HCT116 (cell line): Measurements from ENCODE around the gene GRIK3. TPM values are rescaled to one million over a fixed set of nuclear protein-coding genes. Genes with fewer than 3 reads are reported as not detected.

Experiments
- ATAC-seq: fragments of 200-7000 bp; cut with Tn5 transposase; 2 replicates; pipeline ENCODE4 v1.9.1; 2020; ENCODE audit warnings: mild to moderate bottlenecking, moderate library complexity
- BruUV-seq: library from RNA; stranded (reverse); fragments of 400-500 nt; replicated peaks from 2 replicates; lab custom pipeline; 2021; lab: Mats Ljungman, UMichigan
- CTCF ChIA-PET: fragments of 300-600 bp; sonication (Branson Sonifier 250); formaldehyde crosslinking; loops from one replicate; lab custom pipeline; 2021; ENCODE audit warnings: antibody characterized with exemption; lab: Charles Lee
- POLR2A ChIA-PET: fragments of 300-600, 350-600 bp; sonication (Branson Sonifier 250); formaldehyde crosslinking; loops from one replicate; lab custom pipeline; 2021; ENCODE audit warnings: antibody characterized with exemption; lab: Charles Lee
- RAD21 ChIA-PET, 2 experiments: fragments of 300-600 bp; sonication (Branson Sonifier 250); formaldehyde crosslinking; loops; one replicate each; lab custom pipeline; 2023; ENCODE audit warnings: low total read pairs in 2 of 2; ENCODE audit not compliant: uncharacterized antibody in 2 of 2, unreplicated experiment in 2 of 2, low non-redundant PET in 1 of 2; lab: Charles Lee
- DNase-seq: peaks from one replicate; pipeline ENCODE4 v3.0.0-alpha.2; 2010; ENCODE audit warnings: low read depth, low spot score
- H2AFZ ChIP-seq: fragments of 200-600 bp; shearing (Covaris generic), sonication (generic); 2 replicates; pipeline ENCODE4 v1.6.1; 2017; ENCODE audit warnings: low read depth, mixed run types, mixed read lengths, antibody characterized with exemption, low read length; ENCODE audit not compliant: poor library complexity, severe bottlenecking
- H3K27ac ChIP-seq: 2 replicates; pipeline ENCODE4 v1.5.1; 2012; ENCODE audit warnings: low read depth, low read length
- H3K27me3 ChIP-seq: fragments of 200-600 bp; sonication (generic); 2 replicates; pipeline ENCODE4 v1.6.1; 2016; ENCODE audit warnings: mixed run types, low read length, mixed read lengths; ENCODE audit not compliant: insufficient read depth
- H3K36me3 ChIP-seq, 2 experiments: fragments of 200-500 bp in 1 of 2; fragments of 200-600 bp in 1 of 2; sonication (Bioruptor generic) in 1 of 2; sonication (generic) in 1 of 2; 2 replicates each; pipeline versions ENCODE4 v1.5.1 to v1.6.1; 2014 to 2016; ENCODE audit warnings: low read length in 2 of 2, inconsistent platforms in 1 of 2, mixed read lengths in 1 of 2, mixed run types in 1 of 2; ENCODE audit not compliant: insufficient read depth in 2 of 2, control insufficient read depth in 1 of 2
- H3K4me1 ChIP-seq, 2 experiments: fragments of 200-600 bp in 1 of 2; sonication (generic) in 1 of 2; 2 replicates each; pipeline versions ENCODE4 v1.5.1 to v1.6.1; 2012 to 2017; ENCODE audit warnings: low read length in 2 of 2, inconsistent platforms in 1 of 2, mild to moderate bottlenecking in 1 of 2, mixed read lengths in 1 of 2, mixed run types in 1 of 2, moderate library complexity in 1 of 2; ENCODE audit not compliant: insufficient read depth in 2 of 2, control insufficient read depth in 1 of 2
- H3K4me2 ChIP-seq: fragments of 200-600 bp; sonication (generic); 2 replicates; pipeline ENCODE4 v1.6.1; 2017; ENCODE audit warnings: mixed run types, low read length, mixed read lengths
- H3K4me3 ChIP-seq, 2 experiments: fragments of 200-600 bp in 1 of 2; sonication (generic) in 1 of 2; replicated peaks in 1 of 2; 2 replicates each; pipeline ENCODE4 v1.5.1; 2011 to 2016; ENCODE audit warnings: low read length in 2 of 2, control low read depth in 1 of 2, low read depth in 1 of 2, mild to moderate bottlenecking in 1 of 2, mixed read lengths in 1 of 2, mixed run types in 1 of 2
- H3K79me2 ChIP-seq: fragments of 200-600 bp; sonication (generic); 2 replicates; pipeline ENCODE4 v1.6.1; 2017; ENCODE audit warnings: mild to moderate bottlenecking, mixed run types, low read length, moderate library complexity, mixed read lengths; ENCODE audit not compliant: insufficient read depth
- H3K9ac ChIP-seq: fragments of 200-600 bp; sonication (generic); 2 replicates; pipeline ENCODE4 v1.6.1; 2016; ENCODE audit warnings: low read length, mixed read lengths
- H3K9me2 ChIP-seq: fragments of 200-600 bp; sonication (generic), shearing (Covaris generic); 2 replicates; pipeline ENCODE4 v1.6.1; 2017; ENCODE audit warnings: mixed run types, mild to moderate bottlenecking, moderate library complexity; ENCODE audit not compliant: insufficient read depth
- H3K9me3 ChIP-seq, 2 experiments: fragments of 200-500 bp in 1 of 2; fragments of 200-600 bp in 1 of 2; sonication (Bioruptor generic) in 1 of 2; sonication (generic) in 1 of 2; 2 replicates each; pipeline ENCODE4 v1.6.1; 2014 to 2017; ENCODE audit warnings: low read length in 2 of 2, mixed read lengths in 2 of 2, inconsistent platforms in 1 of 2, low read depth in 1 of 2, mild to moderate bottlenecking in 1 of 2, mixed run types in 1 of 2, moderate library complexity in 1 of 2; ENCODE audit not compliant: control insufficient read depth in 1 of 2, insufficient read depth in 1 of 2
- H4K20me1 ChIP-seq: fragments of 200-600 bp; sonication (generic), shearing (Covaris generic); 2 replicates; pipeline ENCODE4 v1.6.1; 2017; ENCODE audit warnings: mixed run types, mild to moderate bottlenecking, moderate library complexity; ENCODE audit not compliant: insufficient read depth
- CTCF ChIP-seq, 3 experiments: fragments of 200-600 bp in 1 of 3; sonication (generic) in 1 of 3; IDR thresholded peaks in 2 of 3; conservative IDR thresholded peaks in 1 of 3; 2 replicates each; pipeline ENCODE4 v1.5.1; 2012 to 2017; ENCODE audit warnings: low read depth in 2 of 3, low read length in 2 of 3, antibody characterized with exemption in 1 of 3, borderline replicate concordance in 1 of 3, control low read depth in 1 of 3, mild to moderate bottlenecking in 1 of 3, mixed read lengths in 1 of 3, mixed run types in 1 of 3, moderate library complexity in 1 of 3; ENCODE audit not compliant: insufficient read depth in 1 of 3
- EGR1 ChIP-seq: IDR thresholded peaks from 2 replicates; pipeline ENCODE4 v1.6.1; 2012; ENCODE audit warnings: low read depth
- JUND ChIP-seq: IDR thresholded peaks from 2 replicates; pipeline ENCODE4 v1.6.1; 2012
- REST ChIP-seq: IDR thresholded peaks from 2 replicates; pipeline ENCODE4 v1.6.1; 2012; ENCODE audit warnings: low read depth
- ZBTB33 ChIP-seq: IDR thresholded peaks from 2 replicates; pipeline ENCODE4 v1.6.1; 2011; ENCODE audit warnings: mild to moderate bottlenecking, low read length, moderate library complexity; ENCODE audit not compliant: insufficient replicate concordance; ENCODE audit errors: extremely low read depth
- ZNF274 ChIP-seq: fragments of 200-500 bp; sonication (Bioruptor generic); IDR thresholded peaks from 2 replicates; pipeline ENCODE4 v1.6.1; 2014; ENCODE audit warnings: mild to moderate bottlenecking, low read depth, low read length, inconsistent platforms
- intact Hi-C: fragments of 100-400 bp; cut with micrococcal nuclease; formaldehyde crosslinking; loops from 2 replicates; pipeline ENCODE4 v1.10.0; 2022
- total RNA-seq: library from RNA; stranded (reverse); gene quantifications from one replicate; pipeline ENCODE4 v1.2.1, GENCODE V29; 2021; ENCODE audit not compliant: unreplicated experiment

Gene GRIK3
- total RNA-seq, 1 experiment from 2014 or later, result not detected

GRCh38 chr1:36947384-36947783 lies 86.9 kb downstream of the GRIK3 start:
- Histone ChIP-seq H3K79me2 (no peaks in the 10 kb centered on the region), H3K9ac (no peak overlapping the region), H3K9me3 (no peaks in the 10 kb centered on the region), H3K27ac (no peak overlapping the region), H3K27me3 (peaks cover 58% of the 10 kb centered on the region), H3K4me2 (no peak overlapping the region), H2AFZ (no peak overlapping the region), H3K36me3 (no peaks in the 10 kb centered on the region), H3K4me3 (no peak overlapping the region), H3K9me2 (no peaks in the 10 kb centered on the region), H4K20me1 (no peaks in the 10 kb centered on the region), H3K4me1 (no peaks in the 10 kb centered on the region)
- intact Hi-C loops, result no loop called here
- ATAC-seq (no peak), DNase-seq (no peak)
- CTCF ChIA-PET, result no interaction called here
- TF ChIP-seq ZBTB33 (no peak), JUND (no peak), ZNF274 (no peak), REST (no peak), CTCF (IDR thresholded peaks at IDR 0.05 in 2 of 3, conservative IDR thresholded peaks at IDR 0.05 in 1 of 3; ENCODE audit: borderline replicate concordance in 1 of 3, insufficient read depth in 1 of 3, low read depth in 2 of 3, low read length in 2 of 3) (no peak), EGR1 (no peak)
- RAD21 ChIA-PET, result no interaction called here
- POLR2A ChIA-PET, result no interaction called here
- no TSS peak for BruUV-seq
